Activated naive CD4-positive, alpha-beta T cell treated with Interleukin-2 at 50 U/mL for 16 hours (primary cell): ENCODE measurements around the gene SFTPA2.
"Not testable (repeated sequence)": the region's sequence is repeated elsewhere in the genome, so short reads cannot be mapped to it uniquely, and the experiment has no call there.

Experiments used
- DNase-seq: peaks from one replicate; pipeline ENCODE4 v3.0.0-alpha.2; 2020

SFTPA2 gene

DNA sequence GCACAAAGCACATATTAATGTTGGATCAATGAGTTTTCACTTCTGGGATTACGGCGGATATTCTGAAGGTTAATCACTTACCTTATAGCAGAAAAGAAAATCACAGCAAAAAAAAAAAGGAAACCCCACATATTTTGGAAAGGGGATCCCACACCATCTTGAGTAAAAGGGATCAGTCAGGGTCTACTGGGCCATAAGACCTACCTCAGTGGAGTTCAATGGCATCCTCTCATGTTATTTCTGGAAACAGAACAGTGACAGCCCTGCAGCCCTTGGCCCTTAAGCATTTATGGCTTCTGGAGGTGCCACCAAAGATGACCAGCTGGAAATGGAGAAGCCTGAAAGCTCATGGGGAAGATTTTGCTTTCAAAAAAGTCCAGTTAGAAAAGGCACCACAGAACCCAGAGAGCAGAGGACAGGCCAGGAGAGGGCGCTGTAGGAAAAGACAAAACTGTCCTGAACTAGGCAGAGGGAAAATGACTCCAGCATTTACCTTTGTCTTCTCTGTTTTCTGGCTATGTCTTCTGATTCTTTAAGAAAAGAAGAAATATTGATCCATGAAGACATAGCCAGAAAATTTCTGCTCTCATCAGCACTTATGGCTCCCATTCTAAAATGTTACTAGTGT lies 50.8 kb downstream of the SFTPA2 start:
- DNase-seq: not testable (repeated sequence)

DNA sequence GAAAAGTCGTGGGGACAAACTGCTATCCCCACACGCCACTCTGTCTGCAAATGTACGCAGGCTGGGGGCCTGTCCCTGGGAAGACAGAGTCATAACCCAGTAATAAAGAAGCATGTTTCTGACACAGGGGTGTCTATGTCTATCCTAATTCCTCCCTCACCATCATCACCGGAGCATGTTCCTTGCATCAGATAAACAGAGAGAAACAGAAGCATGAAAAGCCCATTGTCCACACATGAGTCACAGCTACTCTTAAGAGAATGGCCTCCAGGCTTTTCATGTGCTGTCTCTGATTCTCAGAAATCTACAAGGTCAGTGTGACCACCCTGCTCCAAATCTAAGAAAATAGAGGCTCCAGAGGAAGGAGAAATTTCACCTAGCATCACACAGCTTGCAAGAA lies 52.0 kb downstream of the SFTPA2 start:
- DNase-seq: not testable (repeated sequence)

DNA sequence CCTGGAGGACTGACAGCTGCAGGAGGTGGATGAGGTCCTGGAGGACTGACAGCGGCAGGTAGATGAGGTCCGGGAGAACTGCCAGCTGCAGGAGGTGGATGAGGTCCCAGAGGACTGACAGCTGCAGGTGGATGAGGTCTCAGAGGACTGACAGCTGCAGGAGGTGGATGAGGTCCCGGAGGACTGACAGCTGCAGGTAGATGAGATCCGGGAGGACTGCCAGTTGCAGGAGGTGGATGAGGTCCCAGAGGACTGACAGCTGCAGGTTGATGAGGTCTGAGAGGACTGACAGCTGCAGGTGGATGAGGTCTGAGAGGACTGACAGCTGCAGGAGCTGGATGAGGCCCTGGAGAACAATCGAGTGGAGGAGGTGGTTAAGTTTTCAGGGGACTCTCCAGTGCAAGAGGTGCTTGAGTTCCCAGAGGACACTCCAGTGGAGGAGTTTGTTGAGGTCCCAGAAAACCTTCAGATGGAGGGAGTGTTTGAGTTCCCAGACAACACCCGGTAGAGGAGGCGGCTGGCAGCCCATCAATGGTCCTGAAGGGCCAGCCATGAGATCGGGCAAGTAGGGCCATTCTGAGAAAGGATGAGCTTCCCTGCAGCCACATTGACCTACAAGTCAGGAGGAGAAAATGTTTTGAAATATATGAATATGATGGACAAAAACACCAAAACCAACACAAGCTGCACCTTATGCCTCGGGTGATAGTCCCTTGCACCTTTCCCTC lies 52.6 kb downstream of the SFTPA2 start:
- DNase-seq: no peak
